UCSD-AML1 (cell line): ENCODE measurements around the gene CASQ2.

Experiments used
- DNase-seq: peaks from one replicate; lab custom pipeline; 2025; ENCODE audit not compliant: unreplicated experiment; lab: John Stamatoyannopoulos, UW

The CASQ2 gene

GRCh38 chr1:115702959-115703358 is 65.6 kb downstream of the CASQ2 start:
- no peak for DNase-seq

- no peak for DNase-seq
These were observed 67.4 kb downstream of the CASQ2 start for GRCh38 chr1:115701090-115701489.

GRCh38 chr1:115697619-115698018 is 70.9 kb downstream of the CASQ2 start:
- no peak for DNase-seq

- DNase-seq, result no peak
These were observed 73.7 kb downstream of the CASQ2 start for GRCh38 chr1:115694805-115695204.

- DNase-seq, result no peak
These were observed 76.3 kb downstream of the CASQ2 start for GRCh38 chr1:115692224-115692623.

- no peak for DNase-seq
These were observed 77.5 kb downstream of the CASQ2 start for GRCh38 chr1:115690972-115691371.

GRCh38 chr1:115687744-115688143 is 80.8 kb downstream of the CASQ2 start:
- DNase-seq, result no peak

GRCh38 chr1:115685029-115685705 is 83.3 kb downstream of the CASQ2 start:
- DNase-seq, result no peak

- no peak for DNase-seq
These were observed 85.7 kb downstream of the CASQ2 start for GRCh38 chr1:115682792-115683191.

GRCh38 chr1:115680730-115681111 is 87.8 kb downstream of the CASQ2 start:
- no peak for DNase-seq

- DNase-seq, result no peak
These were observed 89.3 kb downstream of the CASQ2 start for GRCh38 chr1:115679141-115679611.

GRCh38 chr1:115678141-115678540 is 90.4 kb downstream of the CASQ2 start:
- no peak for DNase-seq

- no peak for DNase-seq
These were observed 90.9 kb downstream of the CASQ2 start for GRCh38 chr1:115677565-115677964.

GRCh38 chr1:115677182-115677555 is 91.3 kb downstream of the CASQ2 start:
- no peak for DNase-seq

- no peak for DNase-seq
These were observed 91.9 kb downstream of the CASQ2 start for GRCh38 chr1:115676498-115677181.

GRCh38 chr1:115672224-115673009 is 96.1 kb downstream of the CASQ2 start:
- no peak for DNase-seq

- DNase-seq, result no peak
These were observed 97.2 kb downstream of the CASQ2 start for GRCh38 chr1:115671176-115671934.

GRCh38 chr1:115670476-115671175 is 97.9 kb downstream of the CASQ2 start:
- peak; percentile 73 for DNase-seq

- no peak for DNase-seq
These were observed 98.6 kb downstream of the CASQ2 start for GRCh38 chr1:115669886-115670285.

- DNase-seq, result no peak
These were observed 99.4 kb downstream of the CASQ2 start for GRCh38 chr1:115669002-115669673.
